Activated CD4-positive, alpha-beta T cell treated with anti-CD3 and anti-CD28 coated beads for 1 hour (primary cell): ENCODE data around the gene ISYNA1.

Experiments
- DNase-seq: peaks from one replicate; pipeline ENCODE4 v3.0.0-alpha.2; 2020

Gene ISYNA1

DNA sequence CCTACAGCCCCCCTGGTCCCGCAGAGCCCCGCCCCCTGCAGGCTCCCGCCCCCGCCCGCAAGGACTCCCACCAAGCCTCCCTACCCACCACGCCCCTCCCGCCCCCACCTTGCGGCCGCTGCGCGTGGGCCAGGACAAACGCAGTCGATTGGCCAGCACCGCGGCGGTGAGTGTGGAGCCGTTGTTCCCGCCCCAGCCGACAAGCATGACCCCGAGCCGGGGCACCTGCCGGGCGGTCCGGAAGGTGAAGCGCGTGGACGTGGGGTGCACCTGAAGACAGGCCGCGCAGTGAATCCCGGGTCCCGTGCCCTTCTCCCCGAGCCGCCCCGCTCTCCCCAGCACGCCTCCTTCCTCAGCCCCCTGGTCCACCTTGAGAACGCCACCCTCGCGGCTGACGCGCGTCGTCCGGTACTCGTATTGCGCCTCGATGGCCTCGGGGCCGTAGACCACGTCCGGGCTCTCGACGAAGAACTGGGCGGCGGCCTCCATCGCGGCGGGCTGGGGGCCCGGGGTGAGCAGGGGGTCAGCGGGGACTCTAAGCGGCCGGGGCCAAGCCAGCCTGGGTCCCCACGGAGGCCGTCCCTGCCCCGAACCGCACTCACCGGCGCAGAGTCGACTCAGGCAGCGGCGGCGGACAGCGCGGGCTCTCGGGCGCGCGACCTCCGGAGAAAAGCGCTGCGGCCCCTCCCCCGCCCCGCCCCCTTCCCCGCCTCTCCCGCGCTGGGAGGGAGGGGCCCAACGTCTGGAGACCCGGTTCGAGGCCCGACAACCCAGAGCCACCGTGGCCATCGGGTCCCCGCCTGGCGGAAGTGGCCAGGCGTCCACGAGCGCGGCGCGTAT, at the start of gene ISYNA1:
Gene ISYNA1, minus strand, starts transcription at position 643 of the 840 bp plus-strand sequence. Its CDS starts 154 bp downstream, at position 489.
- no peak for DNase-seq

DNA sequence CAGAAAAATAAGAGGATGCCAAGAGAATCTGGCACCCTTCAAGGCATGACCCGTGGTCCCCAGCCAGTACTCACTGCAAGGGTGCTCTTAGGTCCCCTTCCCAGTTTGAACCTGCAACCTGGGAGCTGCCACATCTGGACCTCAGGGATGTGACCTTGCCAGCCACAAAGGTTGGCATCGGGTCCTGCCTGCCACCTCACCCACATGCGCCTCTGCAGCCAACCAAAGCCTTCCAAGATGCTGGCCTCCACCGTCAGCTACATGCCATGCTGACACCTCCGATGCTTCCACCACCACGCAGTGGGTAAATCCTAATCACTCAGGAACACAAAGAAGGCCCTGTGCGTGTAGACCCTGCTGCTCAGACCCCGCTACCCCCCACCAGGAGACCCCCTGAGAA, 48.8 kb upstream of the ISYNA1 start:
- DNase-seq, result no peak

DNA sequence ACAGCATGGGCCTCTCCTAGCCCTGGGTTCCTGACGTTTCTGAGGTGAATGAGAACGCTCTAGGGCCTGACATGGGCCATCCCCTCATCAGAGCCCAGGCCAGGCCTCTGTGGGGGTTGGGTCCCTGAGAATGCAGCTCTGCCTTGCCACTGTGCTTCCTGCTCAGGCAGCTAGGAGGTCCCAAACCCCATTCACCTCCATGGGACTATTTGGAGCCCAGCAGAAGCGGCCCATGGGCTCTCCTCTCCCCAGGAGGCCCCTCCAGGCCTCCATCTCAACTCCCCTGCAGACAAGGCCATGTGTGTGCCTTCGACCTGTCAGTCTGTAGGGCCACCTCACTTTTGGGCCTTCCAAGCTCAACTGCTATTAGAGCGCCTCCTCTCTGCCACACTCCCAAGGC, 47.1 kb upstream of the ISYNA1 start:
- DNase-seq, result no peak

DNA sequence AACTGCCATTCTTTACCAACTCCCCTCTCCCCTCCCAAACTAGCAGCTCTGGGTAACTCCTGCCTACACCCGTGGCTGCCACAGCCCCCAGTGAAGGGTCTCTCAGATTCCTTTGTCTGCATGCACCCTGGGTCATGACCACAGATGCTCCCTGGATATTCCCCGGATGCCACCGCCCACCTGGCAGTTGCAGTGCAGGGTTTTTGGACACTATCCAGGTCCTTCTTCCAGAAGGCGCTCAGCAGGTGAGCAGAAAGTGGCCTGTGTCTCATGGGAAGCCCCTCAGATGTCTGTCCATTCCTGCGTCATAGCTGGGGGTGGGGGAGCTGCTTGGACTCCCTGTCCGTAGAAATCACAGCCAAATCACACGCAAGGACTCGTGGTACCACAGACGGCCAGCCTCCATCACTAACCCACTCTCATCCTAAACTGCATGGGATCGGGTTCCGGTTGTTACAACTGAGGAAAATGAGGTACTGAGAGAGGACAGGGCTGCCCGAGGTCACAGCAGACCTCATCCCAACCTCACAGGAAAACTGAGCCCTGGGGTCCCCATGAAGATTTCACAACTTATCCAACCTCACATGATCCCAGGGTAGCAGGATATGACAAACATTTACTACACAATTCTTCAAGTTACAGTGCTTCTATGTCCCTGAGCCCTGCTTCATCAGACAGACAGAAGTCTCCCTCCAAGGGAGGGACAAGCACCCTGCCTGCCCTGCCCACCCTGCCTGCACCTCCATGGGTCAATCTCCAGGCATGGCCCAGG, 45.4 kb upstream of the ISYNA1 start:
- no peak for DNase-seq

DNA sequence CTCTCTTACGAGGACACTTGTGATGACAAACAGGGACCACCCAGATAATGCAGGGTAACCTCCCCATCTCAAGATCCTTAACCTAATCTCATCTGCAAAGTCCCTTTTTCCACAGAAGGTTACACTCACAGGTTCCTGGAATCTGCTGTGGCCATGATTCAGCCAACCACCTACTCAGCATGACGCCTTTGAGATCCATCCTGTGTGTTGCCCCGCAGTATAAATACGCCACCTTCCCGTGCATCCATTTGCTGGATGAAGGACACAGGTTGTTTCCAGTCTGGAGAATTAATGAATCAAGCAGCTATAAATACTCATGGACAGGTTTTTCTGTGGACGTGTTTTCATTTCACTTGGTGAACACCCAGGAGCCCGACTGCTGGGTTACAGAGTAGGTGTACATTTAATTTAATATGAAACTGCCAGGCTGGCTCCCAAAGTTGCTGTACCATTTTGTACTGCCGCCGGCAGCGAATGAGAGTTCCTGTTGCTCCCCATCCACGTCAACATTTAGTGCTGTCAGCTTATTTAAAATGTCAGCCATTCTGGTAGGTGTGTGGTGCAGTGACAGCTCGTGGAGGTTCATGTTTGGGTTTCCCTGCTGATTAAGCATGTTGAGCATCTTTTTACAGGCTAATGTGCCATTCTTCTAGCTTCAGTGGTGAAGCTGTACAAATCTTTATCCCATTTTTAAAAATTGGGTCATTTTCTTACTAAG, 43.7 kb upstream of the ISYNA1 start:
- DNase-seq, result no peak

DNA sequence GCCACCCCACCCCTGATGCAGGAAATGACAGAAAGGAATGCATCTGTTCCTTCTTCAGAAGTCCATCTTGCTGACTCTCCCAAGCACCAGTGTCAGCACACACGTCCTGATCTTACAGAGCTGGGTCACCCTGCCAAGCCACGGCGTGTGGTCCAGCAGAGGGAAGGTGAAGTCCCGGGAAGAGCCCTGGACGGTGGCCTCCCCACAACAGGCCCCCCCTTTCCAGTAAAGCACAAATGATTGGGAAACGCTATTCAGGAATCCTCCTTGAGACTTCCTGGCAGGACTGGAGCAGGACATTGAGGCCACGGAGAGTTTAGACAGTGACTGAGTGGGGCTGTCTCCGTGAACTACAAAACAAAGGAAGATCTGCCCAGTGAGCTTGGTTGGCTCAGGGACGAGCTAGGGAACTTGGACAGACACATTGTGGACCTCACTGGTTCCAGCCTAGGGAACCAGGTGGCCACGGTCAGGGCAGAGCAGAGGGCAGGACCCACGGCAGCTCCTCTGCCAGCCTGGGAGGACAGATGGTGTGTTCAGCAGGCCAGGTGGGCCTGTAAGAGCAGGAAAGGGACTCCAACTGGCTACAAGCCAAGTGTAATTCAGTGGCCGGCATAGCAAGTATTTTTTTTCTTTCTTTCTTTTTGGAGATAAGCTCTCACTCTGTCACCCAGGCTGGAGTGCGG, 42.2 kb upstream of the ISYNA1 start:
- DNase-seq, result no peak

DNA sequence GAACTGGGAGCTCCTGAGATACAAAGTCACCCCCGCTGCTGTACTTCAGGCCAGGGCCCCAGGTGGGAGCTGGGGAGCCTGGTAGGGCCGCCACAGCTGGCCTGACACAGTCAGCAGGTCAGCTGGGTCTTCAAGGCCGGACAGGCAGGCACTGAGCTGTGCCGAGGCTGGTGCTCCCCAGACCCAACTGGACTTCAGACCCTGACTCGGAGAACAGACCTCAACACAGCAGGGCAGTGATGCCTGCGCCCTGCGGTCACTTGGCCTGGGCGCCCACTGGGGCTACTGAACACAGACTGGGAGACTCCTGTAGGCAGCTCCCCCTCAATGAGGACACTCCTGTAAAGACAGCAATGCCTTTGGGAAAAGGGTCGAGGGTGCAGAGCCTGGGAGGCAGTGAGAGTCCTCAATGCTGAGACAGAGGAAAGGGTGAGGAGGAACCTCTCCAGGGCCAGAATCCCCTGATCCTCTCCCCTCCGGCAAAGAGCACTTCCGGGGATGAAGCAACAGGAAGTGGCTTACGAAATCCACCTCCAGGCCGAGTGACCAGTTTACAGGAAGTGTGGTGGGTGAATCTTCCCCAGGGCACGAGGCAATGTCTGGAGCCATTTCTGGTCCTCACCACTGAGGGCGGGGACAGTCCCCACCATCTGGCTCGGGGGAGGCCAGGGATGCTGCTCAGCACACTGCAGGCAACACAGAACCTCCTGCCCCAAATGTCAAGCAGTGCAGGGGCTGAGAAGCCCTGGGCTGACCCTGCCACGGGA, 40.8 kb upstream of the ISYNA1 start:
- DNase-seq, result no peak

DNA sequence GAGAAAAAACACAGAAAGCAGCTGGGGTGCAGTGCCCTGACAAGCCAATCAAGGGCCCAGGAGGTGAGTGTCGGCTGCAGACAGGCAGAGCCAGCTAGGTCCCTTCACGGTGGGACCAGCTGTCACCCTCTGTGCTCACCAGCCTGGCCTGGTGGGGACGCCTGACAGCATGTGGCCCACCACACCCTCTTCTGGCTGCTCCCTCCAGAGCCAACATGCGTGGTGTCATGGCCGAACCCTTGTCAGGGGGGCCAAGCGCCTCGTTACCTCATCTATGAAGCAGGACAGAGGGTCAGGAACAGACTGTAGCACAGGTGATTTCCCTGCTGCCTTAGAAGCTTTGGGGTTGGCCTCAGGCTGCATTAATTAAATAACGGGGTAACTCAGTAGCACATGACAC, 40.0 kb upstream of the ISYNA1 start:
- no peak for DNase-seq

DNA sequence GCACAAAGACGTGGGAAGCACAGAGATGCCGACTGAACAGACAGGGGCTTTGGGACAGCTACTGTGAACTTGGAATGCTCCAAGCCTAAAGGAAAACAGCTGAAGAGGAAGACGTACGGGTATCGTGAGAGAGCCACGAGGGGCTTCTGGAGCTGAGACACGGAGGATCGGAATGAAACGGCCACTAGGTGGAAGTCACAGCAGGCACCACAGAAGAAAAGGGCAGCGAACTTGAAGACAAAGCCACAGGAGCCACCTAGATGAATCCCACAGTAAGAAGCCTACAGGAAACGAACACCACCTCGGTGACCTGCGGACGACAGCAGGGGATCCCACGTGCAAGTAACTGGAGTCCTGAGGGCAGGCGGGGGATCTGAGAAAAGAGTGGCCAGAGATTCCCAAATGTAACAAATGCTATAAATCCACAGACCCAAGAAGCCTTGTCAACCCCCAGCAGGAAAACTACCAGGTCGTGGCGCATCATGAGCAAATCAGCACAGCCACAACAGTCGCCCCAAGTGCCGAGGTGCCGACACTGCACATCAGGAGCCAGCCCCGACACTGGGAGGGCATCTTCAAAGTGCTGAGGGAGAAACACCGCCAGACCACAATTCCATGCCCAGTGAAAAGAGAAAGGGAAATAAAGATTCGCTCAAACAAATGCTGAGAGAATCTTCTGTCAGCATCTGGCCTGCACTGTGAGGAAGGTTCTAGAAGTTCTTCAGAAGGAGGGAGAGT, 39.3 kb upstream of the ISYNA1 start:
- DNase-seq, result no peak

DNA sequence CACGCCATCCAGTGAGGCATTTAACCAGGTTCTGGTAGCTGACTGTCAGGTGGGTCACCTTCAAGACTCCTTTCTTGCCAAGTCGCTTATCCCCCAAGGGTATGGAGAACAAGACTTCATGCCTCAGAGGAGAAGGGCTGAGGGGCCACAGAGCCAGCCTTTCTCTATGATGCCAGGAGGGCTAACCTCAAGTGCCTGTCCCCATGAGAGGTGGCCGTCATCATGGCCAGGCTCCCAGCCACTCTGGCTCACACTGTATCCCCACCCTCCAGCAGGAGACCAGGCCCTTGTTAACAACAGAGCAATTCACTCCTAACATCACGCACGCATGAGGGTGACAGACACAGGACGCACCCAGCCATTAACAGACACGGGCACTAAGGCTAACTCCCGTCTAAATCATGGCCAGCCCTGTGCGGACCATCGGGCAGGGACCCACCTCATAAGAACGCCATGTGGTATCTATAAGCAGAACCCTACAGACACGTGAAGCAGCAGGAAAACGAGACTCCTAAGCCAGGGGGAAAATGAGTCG, 38.6 kb upstream of the ISYNA1 start:
- DNase-seq, result no peak

DNA sequence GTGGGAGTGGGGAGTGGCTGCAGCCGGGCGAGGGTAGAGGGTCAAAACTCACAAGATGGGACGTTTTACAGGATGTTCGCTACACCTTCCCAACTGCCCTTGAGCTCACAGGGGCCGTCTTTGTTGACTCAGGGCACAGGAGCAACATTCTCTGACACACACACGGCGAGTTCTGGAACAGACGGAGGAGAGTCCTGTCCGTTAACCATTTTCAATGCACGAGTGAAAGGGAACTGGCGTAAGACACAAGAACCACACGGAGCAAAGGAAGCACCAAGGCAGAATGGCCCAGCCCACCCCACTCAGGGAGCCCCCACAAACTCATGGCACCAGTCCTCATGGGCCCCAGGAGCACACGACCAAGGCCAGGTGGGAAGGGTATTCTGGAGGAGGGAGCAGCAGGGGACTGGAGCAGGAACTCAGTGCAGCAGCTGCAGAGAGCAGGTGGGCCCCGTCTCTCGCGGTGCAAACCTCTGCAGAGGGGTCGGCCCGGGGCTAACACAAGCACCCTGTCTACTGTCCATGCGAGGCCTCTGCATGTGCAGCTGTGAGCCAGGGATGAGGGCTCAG, 37.9 kb upstream of the ISYNA1 start:
- no peak for DNase-seq

DNA sequence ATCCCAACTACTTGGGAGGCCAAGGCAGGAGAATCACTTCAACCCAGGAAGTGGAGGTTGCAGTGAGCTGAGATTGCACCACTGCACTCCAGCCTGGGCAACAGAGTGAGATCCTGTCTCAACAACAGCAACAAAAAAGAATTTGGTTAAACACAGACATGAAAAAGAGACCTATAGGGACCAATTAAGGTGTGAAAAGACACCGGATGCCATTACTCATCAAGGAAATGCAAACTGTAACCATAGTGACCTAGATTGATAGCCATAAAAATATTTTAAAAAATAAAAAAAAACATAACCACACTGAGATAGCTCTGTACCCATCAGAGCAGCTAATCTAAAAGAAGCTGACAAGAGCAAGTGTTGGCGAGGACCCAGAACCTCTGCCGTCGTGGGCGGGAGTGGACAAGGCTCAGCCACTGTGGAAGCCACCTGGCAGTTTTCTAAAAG, 37.1 kb upstream of the ISYNA1 start:
- DNase-seq, result no peak

DNA sequence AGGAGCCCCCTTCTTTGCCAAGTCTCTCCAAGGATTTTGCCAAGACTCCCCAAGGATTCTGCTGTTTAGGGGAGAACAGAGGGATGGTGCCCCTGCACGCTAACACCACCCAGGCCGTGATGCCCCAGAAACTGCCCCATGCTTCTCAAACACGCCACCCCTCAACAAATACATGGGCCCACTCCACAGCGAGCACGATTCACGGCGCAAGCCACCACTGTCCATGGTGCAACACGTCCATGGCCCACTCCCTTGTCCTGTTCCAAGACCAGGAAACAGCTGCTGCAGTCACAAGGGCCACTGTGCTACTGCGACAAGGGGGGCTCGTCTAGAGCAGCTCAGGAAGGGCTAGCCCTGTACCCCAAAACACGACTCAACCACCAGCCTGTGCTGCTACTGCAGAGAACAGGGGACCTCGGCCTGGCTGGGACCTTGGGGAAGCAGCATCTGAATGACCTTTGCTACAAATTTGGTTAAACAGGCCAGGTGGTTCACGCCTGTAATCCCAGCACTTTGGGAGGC, 36.5 kb upstream of the ISYNA1 start:
- no peak for DNase-seq

DNA sequence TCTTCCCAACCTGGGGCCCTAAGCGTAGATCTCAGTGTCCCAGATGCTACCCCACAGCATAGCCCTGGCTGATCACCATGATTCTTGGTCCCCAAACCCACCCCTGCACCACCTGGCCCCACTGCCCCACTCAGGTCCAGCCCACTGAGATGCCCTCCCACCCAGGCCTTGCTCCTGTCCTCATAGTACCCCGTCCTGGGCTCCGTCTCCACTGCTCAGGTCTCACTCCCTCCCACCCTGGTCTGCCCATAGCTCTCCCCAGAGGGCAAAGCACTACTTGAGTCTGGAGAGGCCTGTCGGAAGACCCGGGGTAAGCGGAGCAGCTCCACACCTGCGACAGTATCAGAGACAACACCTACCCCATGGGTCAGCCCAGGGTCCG, 35.8 kb upstream of the ISYNA1 start:
- no peak for DNase-seq

DNA sequence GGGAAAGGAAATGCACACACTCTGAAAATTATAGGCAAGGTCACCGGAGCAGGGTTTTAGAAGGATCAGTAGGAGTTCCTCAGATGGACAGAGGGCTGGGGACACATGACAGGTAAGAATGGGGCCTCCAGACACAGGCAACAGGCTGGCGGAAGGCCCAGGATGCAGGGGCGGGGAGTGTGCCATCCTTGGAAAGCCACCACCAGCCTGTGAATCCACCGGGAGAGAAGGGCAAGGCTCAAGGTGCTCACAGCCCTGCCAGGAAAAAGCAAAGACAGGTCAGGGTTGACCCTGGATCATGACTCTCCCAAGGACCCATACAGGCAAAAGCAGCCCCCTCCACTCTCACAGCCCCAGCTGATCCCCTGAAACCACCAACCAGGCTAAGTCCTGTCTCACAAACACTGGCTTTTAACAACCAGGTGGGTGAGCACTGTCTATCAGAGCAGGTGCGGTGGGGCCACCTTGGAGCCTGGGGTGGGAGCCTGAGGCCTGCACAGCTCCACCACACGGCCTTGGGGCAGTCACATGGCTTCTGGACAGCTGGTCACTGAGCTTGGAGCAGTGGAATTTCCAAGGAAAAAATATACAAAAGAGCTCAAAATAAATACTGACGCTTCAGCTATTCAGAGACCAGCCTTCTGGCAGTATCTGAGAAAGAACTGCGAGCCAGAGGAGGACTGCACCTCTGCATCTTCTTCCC, 35.2 kb upstream of the ISYNA1 start:
- no peak for DNase-seq

DNA sequence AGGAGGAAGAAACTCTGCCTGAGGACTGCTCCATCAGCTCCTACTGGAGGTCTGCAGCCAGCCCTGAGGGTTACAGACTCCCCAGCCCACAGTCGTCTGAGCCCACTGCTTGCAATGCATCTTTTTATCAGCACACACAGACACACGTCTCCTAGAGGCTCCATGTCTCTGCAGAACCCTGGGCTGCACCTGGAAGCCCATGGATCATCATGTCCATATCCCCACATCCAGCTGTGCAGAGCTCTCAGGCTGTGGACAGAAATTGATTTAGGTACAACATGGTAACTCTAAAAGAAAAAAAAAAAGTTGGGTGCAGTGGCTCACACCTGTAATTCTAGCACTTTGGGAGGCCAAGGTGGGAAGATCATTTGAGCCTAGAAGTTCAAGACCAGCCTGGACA, 32.9 kb upstream of the ISYNA1 start:
- DNase-seq, result no peak

DNA sequence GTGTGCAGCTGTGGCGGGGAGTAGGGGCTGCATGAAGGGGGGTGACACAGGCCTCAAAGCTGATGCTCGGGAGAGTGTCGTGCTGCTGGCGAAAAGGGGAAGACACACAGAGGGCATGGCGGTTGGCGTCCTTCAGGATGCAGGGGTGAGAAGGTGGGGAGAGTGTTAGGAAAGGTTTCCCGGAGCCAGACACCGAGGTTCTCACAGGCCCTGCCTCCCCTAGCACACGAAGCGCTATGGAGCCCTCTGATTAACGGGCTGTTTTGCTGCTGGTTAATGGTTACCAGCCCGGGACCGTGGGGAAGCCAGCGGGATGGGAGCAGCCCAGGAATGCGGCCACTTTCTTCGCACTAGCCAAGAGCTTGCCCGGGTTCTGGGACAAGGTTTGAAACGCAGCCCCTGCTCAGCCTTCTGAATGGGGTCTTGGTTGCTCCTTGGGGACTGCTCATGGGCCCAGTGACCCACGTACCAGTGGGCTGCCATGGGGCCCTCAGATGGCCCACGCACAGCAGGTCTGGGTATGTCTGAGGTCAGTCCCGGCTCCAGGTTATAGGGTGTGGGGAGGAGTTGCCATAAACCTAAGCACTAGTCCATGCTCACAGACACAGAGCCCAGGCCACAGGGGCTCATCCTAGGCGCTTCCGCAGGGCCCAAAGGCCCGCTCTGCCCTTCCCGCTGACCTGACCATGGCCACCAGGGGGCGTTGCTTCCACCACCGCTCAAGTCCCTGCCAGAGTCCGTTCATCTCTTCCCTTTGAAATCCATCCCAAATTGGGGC, 31.3 kb upstream of the ISYNA1 start:
- DNase-seq, result peak; percentile 42

DNA sequence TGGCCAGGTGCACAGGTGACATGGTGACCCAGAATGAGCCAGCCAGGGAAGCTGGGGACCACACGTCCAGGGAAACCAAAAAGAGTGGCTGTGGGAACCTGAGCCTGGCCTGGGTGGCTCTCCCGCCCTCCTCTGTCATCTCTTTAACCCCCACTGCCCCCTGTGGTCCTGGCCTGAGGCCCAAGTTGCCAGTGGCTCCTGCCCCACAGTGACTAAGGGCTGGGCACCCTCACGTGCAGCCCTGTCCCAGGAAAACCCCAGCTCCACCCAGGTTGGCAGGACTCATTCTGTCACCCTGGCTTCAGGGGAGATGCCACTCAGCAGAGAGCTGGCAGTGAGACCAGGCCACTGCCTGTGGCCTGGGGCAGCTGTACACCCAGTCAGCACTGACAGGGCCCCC, 30.6 kb upstream of the ISYNA1 start:
- no peak for DNase-seq

DNA sequence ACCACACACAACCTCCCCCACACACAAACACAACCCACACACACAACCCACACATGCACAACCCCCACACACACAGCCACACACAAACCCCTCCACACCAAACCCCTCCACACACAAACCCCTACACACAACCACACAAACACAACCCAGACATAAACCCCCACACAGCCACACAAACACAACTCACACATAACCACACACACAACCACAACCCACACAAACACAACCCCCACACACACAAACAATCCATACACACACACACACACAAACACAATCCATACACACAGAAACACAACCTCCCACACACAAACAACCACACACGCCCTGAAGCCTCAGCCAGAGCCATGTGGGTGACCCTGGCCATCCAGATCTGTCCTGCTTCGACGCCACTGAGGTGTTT, 30.0 kb upstream of the ISYNA1 start:
- no peak for DNase-seq
